Hepatocyte (in vitro differentiated cells): ENCODE results near the gene ARL15. TPM values are rescaled to one million over a fixed set of nuclear protein-coding genes. Genes with fewer than 3 reads are reported as not detected.

ENCODE experiments used
- DNase-seq: peaks from one replicate; pipeline ENCODE4 v3.0.0-alpha.2; 2016; ENCODE audit warnings: low spot score
- H2AFZ ChIP-seq: fragments of 200-600 bp; sonication (generic); 2 replicates; pipeline ENCODE4 v1.6.0; 2016; ENCODE audit warnings: antibody characterized with exemption, mild to moderate bottlenecking
- H3K27ac ChIP-seq: fragments of 200-600 bp; sonication (generic); 2 replicates; pipeline ENCODE4 v1.5.1; 2016; ENCODE audit warnings: mild to moderate bottlenecking
- H3K27me3 ChIP-seq: fragments of 200-600 bp; sonication (generic); 2 replicates; pipeline ENCODE4 v1.6.1; 2016
- H3K36me3 ChIP-seq: fragments of 200-600 bp; sonication (generic); replicated peaks from 2 replicates; pipeline ENCODE4 v1.5.1; 2016; ENCODE audit warnings: low read depth; ENCODE audit not compliant: insufficient read depth
- H3K4me1 ChIP-seq: fragments of 200-600 bp; sonication (generic); 2 replicates; pipeline ENCODE4 v1.5.1; 2016; ENCODE audit warnings: mild to moderate bottlenecking, moderate library complexity; ENCODE audit not compliant: insufficient read depth
- H3K4me2 ChIP-seq: fragments of 200-600 bp; sonication (generic); 2 replicates; pipeline ENCODE4 v1.6.0; 2016
- H3K4me3 ChIP-seq: fragments of 200-600 bp; sonication (generic); 2 replicates; pipeline ENCODE4 v1.5.1; 2016; ENCODE audit warnings: mild to moderate bottlenecking
- H3K79me2 ChIP-seq: fragments of 200-600 bp; sonication (generic); 2 replicates; pipeline ENCODE4 v1.6.0; 2017; ENCODE audit warnings: mild to moderate bottlenecking
- H3K9me2 ChIP-seq: fragments of 200-600 bp; sonication (generic); replicated peaks from 2 replicates; pipeline ENCODE4 v1.6.0; 2017; ENCODE audit warnings: mild to moderate bottlenecking; ENCODE audit not compliant: insufficient read depth
- H3K9me3 ChIP-seq: fragments of 200-600 bp; sonication (generic); 2 replicates; pipeline ENCODE4 v1.5.1; 2016; ENCODE audit warnings: low read depth, mild to moderate bottlenecking
- H4K20me1 ChIP-seq: fragments of 200-600 bp; sonication (generic); 2 replicates; pipeline ENCODE4 v1.6.0; 2016; ENCODE audit warnings: mild to moderate bottlenecking; ENCODE audit not compliant: insufficient read depth, poor library complexity, severe bottlenecking
- CTCF ChIP-seq: fragments of 200-600 bp; sonication (generic); IDR thresholded peaks from 2 replicates; pipeline ENCODE4 v1.5.1; 2016; ENCODE audit warnings: antibody characterized with exemption, mild to moderate bottlenecking; ENCODE audit not compliant: poor library complexity
- EZH2 ChIP-seq: fragments of 200-600 bp; sonication (generic); IDR thresholded peaks from 2 replicates; pipeline ENCODE4 v1.6.1; 2016; ENCODE audit warnings: antibody characterized with exemption, mild to moderate bottlenecking, borderline replicate concordance
- EZH2phosphoT487 ChIP-seq: fragments of 200-600 bp; sonication (generic); IDR thresholded peaks from one replicate; pipeline ENCODE4 v1.6.1; 2018; ENCODE audit warnings: antibody characterized with exemption, mild to moderate bottlenecking, low read depth, moderate library complexity; ENCODE audit not compliant: unreplicated experiment, severe bottlenecking
- WGBS: methylation state at CpG from one replicate; pipeline ENCODE4 v1.1.6; 2016; ENCODE audit warnings: low lambda C conversion rate; ENCODE audit errors: missing lambda C conversion rate; 5-methylcytosine and 5-hydroxymethylcytosine counted together
- polyA plus RNA-seq: library from polyadenylated mRNA; unstranded; fragments of >200 nt; fragmentation: Nextera tagmentation; extraction: Ambion mirVana; gene quantifications from 2 replicates; pipeline ENCODE4 v1.2.1, GENCODE V29; 2016
- total RNA-seq: library from RNA; depleted of rRNA; stranded (reverse); fragments of >200 nt; gene quantifications from 2 replicates; pipeline ENCODE4 v1.2.3, GENCODE V29; 2014

The ARL15 gene
- total and polyA plus RNA-seq, 2 experiments from 2014 or later, result 13.3 to 66.3 TPM

GRCh38 chr5:54115735-54116403 is 194.5 kb downstream of the ARL15 start:
- H2AFZ ChIP-seq, result no peak overlapping the region
- no peak overlapping the region for H3K27ac ChIP-seq
- no peaks in the 10 kb centered on the region for H4K20me1 ChIP-seq
- TF ChIP-seq EZH2 (no peak), CTCF (no peak), EZH2phosphoT487 (no peak)
- no peaks in the 10 kb centered on the region for H3K4me1 ChIP-seq
- DNase-seq, result no peak
- no peaks in the 10 kb centered on the region for H3K36me3 ChIP-seq
- no peaks in the 10 kb centered on the region for H3K9me2 ChIP-seq
- no peaks in the 10 kb centered on the region for H3K27me3 ChIP-seq
- no peak overlapping the region for H3K4me2 ChIP-seq
- WGBS, result 92% methylated on average over 3 of the region's 3 CpGs
- no peaks in the 10 kb centered on the region for H3K79me2 ChIP-seq
- no peaks in the 10 kb centered on the region for H3K9me3 ChIP-seq
- H3K4me3 ChIP-seq, result no peak overlapping the region

GRCh38 chr5:54113060-54113459 is 197.3 kb downstream of the ARL15 start:
- no peaks in the 10 kb centered on the region for H3K36me3 ChIP-seq
- no peaks in the 10 kb centered on the region for H3K27me3 ChIP-seq
- WGBS, result 72% methylated on average over 5 of the region's 5 CpGs
- no peak overlapping the region for H3K27ac ChIP-seq
- H3K4me3 ChIP-seq, result no peak overlapping the region
- DNase-seq, result no peak
- no peaks in the 10 kb centered on the region for H3K79me2 ChIP-seq
- no peaks in the 10 kb centered on the region for H3K9me3 ChIP-seq
- TF ChIP-seq CTCF, result no peak
- H2AFZ ChIP-seq, result no peak overlapping the region
- H3K4me1 ChIP-seq, result no peaks in the 10 kb centered on the region
- H3K9me2 ChIP-seq, result no peaks in the 10 kb centered on the region
- no peak overlapping the region for H3K4me2 ChIP-seq
- H4K20me1 ChIP-seq, result no peaks in the 10 kb centered on the region

- no peak for TF ChIP-seq EZH2phosphoT487
- no peak for TF ChIP-seq EZH2
- no peak for TF ChIP-seq CTCF
- Histone ChIP-seq H3K27me3 (no peaks in the 10 kb centered on the region), H3K79me2 (no peaks in the 10 kb centered on the region), H3K9me2 (no peaks in the 10 kb centered on the region), H3K4me3 (no peak overlapping the region), H3K9me3 (no peaks in the 10 kb centered on the region), H3K27ac (no peak overlapping the region), H3K36me3 (no peaks in the 10 kb centered on the region), H3K4me2 (no peak overlapping the region), H3K4me1 (no peaks in the 10 kb centered on the region), H2AFZ (no peak overlapping the region), H4K20me1 (no peaks in the 10 kb centered on the region)
- DNase-seq, result no peak
- 90% methylated on average over 1 of the region's 1 CpG for WGBS
These were observed 200.6 kb downstream of the ARL15 start for GRCh38 chr5:54109626-54110330.
